Stomach (tissue), 4 donors: ENCODE results near the gene KCNJ16.

Experiments
- EP300 ChIP-seq: sonication (generic); formaldehyde crosslinking; IDR thresholded peaks from one replicate; pipeline ENCODE4 v1.6.1; 2017; ENCODE audit warnings: antibody characterized with exemption
- TF ChIP-seq, protein P1 (sequence below), 7 experiments: fragments of 450-650 bp in 4 of 7; fragments of 200-600 bp in 3 of 7; sonication (generic) in 3 of 7; IDR thresholded peaks; one replicate each; pipeline ENCODE4 v1.5.1; 2016 to 2019; ENCODE audit warnings: antibody characterized with exemption in 7 of 7, control low read depth in 2 of 7, mild to moderate bottlenecking in 1 of 7

DNA sequence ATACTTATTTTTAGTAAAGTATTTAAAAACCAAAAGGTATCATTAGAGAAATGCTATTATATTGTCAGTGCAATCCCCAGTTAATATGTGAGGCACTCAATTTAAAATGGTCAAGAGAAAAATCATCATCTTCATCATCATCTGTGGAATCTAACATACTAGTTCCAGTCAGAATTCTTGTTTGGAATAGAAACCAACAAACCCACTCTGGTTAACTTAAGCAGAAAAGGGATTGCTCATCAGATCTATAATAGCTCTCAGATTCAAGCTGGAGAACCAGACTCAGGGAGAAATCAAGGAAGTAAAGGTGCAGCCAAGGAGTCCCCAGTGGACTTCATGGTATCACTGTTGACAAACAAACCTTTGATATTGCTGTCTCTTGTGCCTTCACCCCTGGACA, 43.7 kb upstream of the KCNJ16 start:
- TF ChIP-seq, protein P1, sequence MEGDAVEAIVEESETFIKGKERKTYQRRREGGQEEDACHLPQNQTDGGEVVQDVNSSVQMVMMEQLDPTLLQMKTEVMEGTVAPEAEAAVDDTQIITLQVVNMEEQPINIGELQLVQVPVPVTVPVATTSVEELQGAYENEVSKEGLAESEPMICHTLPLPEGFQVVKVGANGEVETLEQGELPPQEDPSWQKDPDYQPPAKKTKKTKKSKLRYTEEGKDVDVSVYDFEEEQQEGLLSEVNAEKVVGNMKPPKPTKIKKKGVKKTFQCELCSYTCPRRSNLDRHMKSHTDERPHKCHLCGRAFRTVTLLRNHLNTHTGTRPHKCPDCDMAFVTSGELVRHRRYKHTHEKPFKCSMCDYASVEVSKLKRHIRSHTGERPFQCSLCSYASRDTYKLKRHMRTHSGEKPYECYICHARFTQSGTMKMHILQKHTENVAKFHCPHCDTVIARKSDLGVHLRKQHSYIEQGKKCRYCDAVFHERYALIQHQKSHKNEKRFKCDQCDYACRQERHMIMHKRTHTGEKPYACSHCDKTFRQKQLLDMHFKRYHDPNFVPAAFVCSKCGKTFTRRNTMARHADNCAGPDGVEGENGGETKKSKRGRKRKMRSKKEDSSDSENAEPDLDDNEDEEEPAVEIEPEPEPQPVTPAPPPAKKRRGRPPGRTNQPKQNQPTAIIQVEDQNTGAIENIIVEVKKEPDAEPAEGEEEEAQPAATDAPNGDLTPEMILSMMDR (IDR thresholded peaks at IDR 0.05): no peak
- TF ChIP-seq EP300: no peak
